Measurements from ENCODE around the gene MATN1. TPM values are rescaled to one million over a fixed set of nuclear protein-coding genes. Genes with fewer than 3 reads are reported as not detected.

Gene MATN1
- total RNA-seq, 8 experiments from 2014 or later, result 0.22 to 2.9 (median 1.0) TPM

DNA sequence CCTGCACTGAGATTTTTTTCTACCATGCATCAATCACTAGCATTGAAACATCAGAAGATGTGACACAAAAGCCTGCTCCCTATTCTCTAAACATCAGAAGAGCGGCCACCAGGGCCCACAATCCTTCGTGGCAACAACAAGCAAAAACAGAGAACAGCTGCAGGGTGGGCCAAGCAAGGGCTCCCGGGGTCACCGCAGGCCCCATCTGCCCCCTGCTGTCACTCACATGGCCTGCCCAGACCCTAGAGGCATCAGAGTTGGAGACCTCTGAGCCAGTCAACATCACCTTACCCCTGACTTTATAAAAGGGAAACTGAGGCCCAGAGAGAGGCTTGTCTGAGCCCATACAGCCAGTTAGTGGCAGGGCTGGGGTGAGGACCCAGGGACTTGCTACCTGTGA is 32.4 kb upstream of the MATN1 start:
- in situ Hi-C loops (cut with MboI; ENCODE audit: low pct_unique_long_range_greater_than_20kb in 2 of 9, low sequenced_read_pairs in 9 of 9, unreplicated experiment in 9 of 9), result no loop called here
- Histone ChIP-seq H3K4me3 (no peak overlapping the region), H3K4me1 (replicated peaks in 1 of 2) (peaks cover 3 to 12% of the 10 kb centered on the region in 2 donors), H3K27ac (no peak overlapping the region)
- 43 to 100% (median 67%) methylated on average over 1 to 4 of the region's 4 CpGs; no CpG with 5 or more reads in 5 of the 10 experiments for WGBS, 10 experiments
- no peak for ATAC-seq (replicated peaks in 6 of 8)

DNA sequence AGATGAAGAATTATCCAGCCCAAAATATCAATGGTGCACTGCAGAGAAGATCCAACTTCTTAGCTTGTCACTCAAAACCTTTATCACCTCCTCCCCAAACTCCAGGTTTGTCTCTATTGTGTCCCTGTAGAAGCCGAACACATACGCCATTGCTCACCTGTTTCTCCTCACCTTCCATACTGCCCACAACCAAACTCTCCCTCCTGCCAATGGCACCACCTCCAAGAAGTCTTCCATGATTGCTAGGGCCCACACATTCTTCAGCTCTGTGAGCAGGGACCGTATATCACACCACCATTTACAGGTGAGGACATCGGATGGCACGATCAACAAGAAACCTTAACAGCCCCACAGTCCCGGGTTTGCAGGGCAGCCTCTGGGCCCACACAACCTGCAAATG is 31.9 kb upstream of the MATN1 start:
- ATAC-seq (replicated peaks in 6 of 8), result no peak
- Histone ChIP-seq H3K4me3 (no peak overlapping the region), H3K4me1 (replicated peaks in 1 of 2) (peaks cover 3 to 12% of the 10 kb centered on the region in 2 donors), H3K27ac (no peak overlapping the region)
- 65 to 87% (median 79%) methylated on average over 4 to 6 of the region's 6 CpGs; no CpG with 5 or more reads in 4 of the 10 experiments for WGBS, 10 experiments
- in situ Hi-C loops (cut with MboI; ENCODE audit: low pct_unique_long_range_greater_than_20kb in 2 of 9, low sequenced_read_pairs in 9 of 9, unreplicated experiment in 9 of 9), result no loop called here

DNA sequence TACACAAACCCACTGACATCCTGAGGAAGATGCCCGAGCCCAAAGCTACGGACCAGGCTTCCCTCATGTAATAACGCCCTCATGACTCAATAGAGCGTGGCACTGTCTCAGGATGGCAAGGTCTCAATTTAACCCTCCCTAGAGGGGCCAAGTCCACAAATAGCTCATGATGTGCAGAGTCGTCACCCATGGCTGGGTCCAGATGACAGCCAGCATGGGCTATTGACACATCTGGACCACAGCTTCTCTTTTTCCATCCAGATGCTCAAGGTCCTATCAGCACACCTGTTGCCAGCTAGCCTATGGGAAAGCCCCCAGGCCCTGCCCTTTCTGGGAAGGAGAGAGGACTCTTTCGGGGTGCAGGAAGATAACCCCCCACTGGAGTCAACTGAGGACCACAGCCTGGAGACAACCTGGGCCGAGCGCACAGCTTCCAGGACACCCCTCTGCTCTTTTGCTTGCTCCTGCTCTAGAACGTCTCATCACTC is 31.3 kb upstream of the MATN1 start:
- H3K4me3 ChIP-seq, result no peak overlapping the region
- in situ Hi-C loops (cut with MboI; ENCODE audit: low pct_unique_long_range_greater_than_20kb in 2 of 9, low sequenced_read_pairs in 9 of 9, unreplicated experiment in 9 of 9), result no loop called here
- WGBS, 10 experiments, result 0 to 100% (median 84%) methylated on average over 1 to 9 of the region's 9 CpGs
- peaks cover 3 to 12% of the 10 kb centered on the region in 2 donors for H3K4me1 ChIP-seq (replicated peaks in 1 of 2)
- H3K27ac ChIP-seq, result no peak overlapping the region
- ATAC-seq (replicated peaks in 6 of 8), result no peak

- H3K27ac ChIP-seq, result no peak overlapping the region
- no peak overlapping the region for H3K4me3 ChIP-seq
- WGBS, 10 experiments, result 74 to 91% (median 88%) methylated on average over 5 to 13 of the region's 13 CpGs
- in situ Hi-C loops (cut with MboI; ENCODE audit: low pct_unique_long_range_greater_than_20kb in 2 of 9, low sequenced_read_pairs in 9 of 9, unreplicated experiment in 9 of 9), result no loop called here
- H3K4me1 ChIP-seq (replicated peaks in 1 of 2), result peaks cover 6 to 14% of the 10 kb centered on the region in 2 donors
- ATAC-seq (replicated peaks in 6 of 8), result no peak
Measured at GRCh38 chr1:30753660-30754123, 30.3 kb upstream of the MATN1 start.

DNA sequence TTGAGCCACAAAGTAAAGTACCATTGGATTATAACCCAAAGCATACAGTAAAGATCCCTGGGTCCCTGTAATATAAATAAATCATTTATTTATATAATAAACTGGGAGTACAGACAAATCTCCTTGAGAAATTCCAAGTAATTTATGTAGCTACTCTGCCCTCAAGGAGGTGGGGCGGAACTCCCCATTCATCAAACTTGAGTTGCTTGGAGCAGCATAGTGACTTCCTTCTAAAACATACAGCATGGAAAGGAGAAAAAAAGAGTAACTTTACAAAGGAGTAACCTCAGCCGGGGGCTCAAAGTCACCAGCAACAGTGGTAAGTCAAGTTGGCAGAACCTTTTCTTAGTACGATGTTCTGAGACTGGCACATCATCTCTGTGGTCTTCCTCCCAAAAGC is 29.7 kb upstream of the MATN1 start:
- WGBS, 10 experiments, result 43 to 80% (median 61%) methylated on average over 1 to 3 of the region's 3 CpGs; no CpG with 5 or more reads in 2 of the 10 experiments
- no peak for ATAC-seq (replicated peaks in 6 of 8)
- H3K4me3 ChIP-seq, result no peak overlapping the region
- H3K27ac ChIP-seq, result no peak overlapping the region
- H3K4me1 ChIP-seq (replicated peaks in 1 of 2), result peaks cover 12 to 17% of the 10 kb centered on the region in 2 donors
- in situ Hi-C loops (cut with MboI; ENCODE audit: low pct_unique_long_range_greater_than_20kb in 2 of 9, low sequenced_read_pairs in 9 of 9, unreplicated experiment in 9 of 9), result no loop called here

DNA sequence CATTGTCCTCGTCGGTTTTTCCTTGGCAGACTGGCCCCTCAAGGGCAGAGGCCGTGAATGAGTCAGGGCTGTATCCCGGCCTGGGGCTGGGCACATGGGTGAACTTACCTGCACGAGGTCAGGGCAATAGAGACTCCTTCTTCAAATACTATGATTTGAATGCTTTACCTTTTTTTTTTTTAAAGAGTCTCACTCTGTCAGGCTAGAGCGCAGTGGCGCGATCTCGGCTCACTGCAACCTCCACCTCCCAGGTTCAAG is 29.2 kb upstream of the MATN1 start:
- H3K4me3 ChIP-seq, result no peak overlapping the region
- no peak for ATAC-seq (replicated peaks in 6 of 8)
- 13 to 93% (median 78%) methylated on average over 1 to 9 of the region's 9 CpGs; no CpG with 5 or more reads in 4 of the 10 experiments for WGBS, 10 experiments
- no peak overlapping the region for H3K27ac ChIP-seq
- H3K4me1 ChIP-seq (replicated peaks in 1 of 2), result peaks cover 16 to 22% of the 10 kb centered on the region in 2 donors
- in situ Hi-C loops (cut with MboI; ENCODE audit: low pct_unique_long_range_greater_than_20kb in 2 of 9, low sequenced_read_pairs in 9 of 9, unreplicated experiment in 9 of 9), result no loop called here

GRCh38 chr1:30751830-30752650 is 28.7 kb upstream of the MATN1 start:
- WGBS, 10 experiments, result 53 to 100% (median 97%) methylated on average over 1 to 6 of the region's 8 CpGs; no CpG with 5 or more reads in 4 of the 10 experiments
- no peak for ATAC-seq (replicated peaks in 6 of 8)
- in situ Hi-C loops (cut with MboI; ENCODE audit: low pct_unique_long_range_greater_than_20kb in 2 of 9, low sequenced_read_pairs in 9 of 9, unreplicated experiment in 9 of 9), result no loop called here
- H3K27ac ChIP-seq, result no peak overlapping the region
- H3K4me3 ChIP-seq, result no peak overlapping the region
- H3K4me1 ChIP-seq (replicated peaks in 1 of 2), result peaks cover 17 to 28% of the 10 kb centered on the region in 2 donors

DNA sequence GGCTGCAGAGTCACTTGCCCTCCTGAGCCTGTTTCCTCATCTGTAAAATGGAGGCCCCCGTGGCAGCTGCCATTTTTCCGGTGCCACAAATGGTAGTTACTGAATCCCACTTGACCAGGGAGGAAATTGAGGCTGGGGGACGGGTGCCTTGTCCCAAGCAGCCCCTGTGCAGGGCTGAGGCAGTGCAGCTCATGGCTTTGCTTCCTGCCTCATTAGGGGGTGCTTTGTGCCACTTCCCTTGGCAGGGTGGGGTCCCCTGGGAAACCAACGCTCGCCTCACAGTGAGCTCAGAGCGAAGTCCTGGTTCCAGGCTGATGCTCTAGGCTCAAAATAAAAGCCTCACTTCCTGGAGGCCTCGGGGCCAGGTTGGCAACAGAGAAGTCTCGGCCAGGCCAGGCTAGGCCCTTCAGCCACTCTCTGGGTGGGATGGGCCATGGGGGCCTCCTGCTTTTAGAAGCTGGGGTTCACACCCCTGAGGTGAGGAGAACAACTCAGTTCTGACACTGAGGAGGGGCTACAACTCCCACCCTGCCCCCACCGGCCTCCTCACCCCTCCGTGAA is 27.4 kb upstream of the MATN1 start:
- Histone ChIP-seq H3K4me3 (no peak overlapping the region), H3K4me1 (replicated peaks in 1 of 2) (peaks cover 17 to 33% of the 10 kb centered on the region in 2 donors), H3K27ac (no peak overlapping the region)
- in situ Hi-C loops (cut with MboI; ENCODE audit: low pct_unique_long_range_greater_than_20kb in 2 of 9, low sequenced_read_pairs in 9 of 9, unreplicated experiment in 9 of 9), result no loop called here
- 0 to 100% (median 71%) methylated on average over 1 to 7 of the region's 10 CpGs; no CpG with 5 or more reads in 5 of the 10 experiments for WGBS, 10 experiments
- no peak for ATAC-seq (replicated peaks in 6 of 8)

GRCh38 chr1:30749691-30750583 is 26.6 kb upstream of the MATN1 start:
- WGBS, 10 experiments, result 75 to 96% (median 89%) methylated on average over 1 to 14 of the region's 23 CpGs
- in situ Hi-C loops (cut with MboI; ENCODE audit: low pct_unique_long_range_greater_than_20kb in 2 of 9, low sequenced_read_pairs in 9 of 9, unreplicated experiment in 9 of 9), result no loop called here
- Histone ChIP-seq H3K27ac (no peak overlapping the region), H3K4me1 (replicated peaks in 1 of 2) (peaks cover 17 to 29% of the 10 kb centered on the region in 2 donors), H3K4me3 (no peak overlapping the region)
- no peak for ATAC-seq (replicated peaks in 6 of 8)

GRCh38 chr1:30748699-30749401 is 25.5 kb upstream of the MATN1 start:
- H3K27ac ChIP-seq, result peak overlapping the region in 1 of 2 donors; percentile 68
- peak in 6 of 8 experiments; percentile 9 to 70 (median 56) for ATAC-seq (replicated peaks in 6 of 8)
- no peak overlapping the region for H3K4me3 ChIP-seq
- H3K4me1 ChIP-seq (replicated peaks in 1 of 2), result peaks cover 17 to 29% of the 10 kb centered on the region in 2 donors
- 50 to 90% (median 78%) methylated on average over 1 to 13 of the region's 16 CpGs; no CpG with 5 or more reads in 3 of the 10 experiments for WGBS, 10 experiments
- in situ Hi-C loops (cut with MboI; ENCODE audit: low pct_unique_long_range_greater_than_20kb in 2 of 9, low sequenced_read_pairs in 9 of 9, unreplicated experiment in 9 of 9), result no loop called here

DNA sequence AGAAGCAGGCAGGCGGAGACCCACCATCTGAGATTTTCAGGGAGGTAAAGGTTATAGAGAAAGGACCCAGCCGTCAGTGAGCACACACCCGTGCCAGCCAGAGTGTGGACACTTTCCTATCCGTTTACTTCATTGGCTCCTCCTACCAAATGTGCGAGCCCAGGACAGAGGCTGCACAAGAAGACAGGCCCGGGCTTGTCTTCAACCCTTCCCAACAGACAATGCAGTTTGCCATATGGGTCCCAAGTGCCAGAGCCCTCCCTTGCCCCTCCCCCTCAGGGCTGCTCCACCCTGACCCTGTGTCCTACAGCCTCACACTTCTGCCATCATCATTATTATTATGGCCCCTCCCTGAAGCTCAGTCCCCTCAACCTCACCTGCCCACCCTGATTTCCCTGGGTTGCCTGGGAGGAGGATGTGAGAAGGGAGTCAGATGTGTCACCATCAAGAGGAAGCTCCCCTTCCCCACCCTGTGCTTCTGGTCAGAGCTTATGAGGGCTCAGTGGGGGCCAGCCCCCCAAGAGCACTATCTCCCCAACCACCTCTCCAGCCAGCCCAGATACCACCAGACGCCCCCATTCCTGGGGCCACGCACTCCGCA is 24.8 kb upstream of the MATN1 start:
- Histone ChIP-seq H3K27ac (peak overlapping the region in 1 of 2 donors; percentile 68), H3K4me1 (replicated peaks in 1 of 2) (peaks cover 16 to 29% of the 10 kb centered on the region in 2 donors), H3K4me3 (no peak overlapping the region)
- in situ Hi-C loops (cut with MboI; ENCODE audit: low pct_unique_long_range_greater_than_20kb in 2 of 9, low sequenced_read_pairs in 9 of 9, unreplicated experiment in 9 of 9), result no loop called here
- ATAC-seq (replicated peaks in 6 of 8), result peak; percentile 34 to 94 (median 75)
- 60 to 100% (median 72%) methylated on average over 1 to 5 of the region's 9 CpGs; no CpG with 5 or more reads in 5 of the 10 experiments for WGBS, 10 experiments
